ENCODE data around the gene CLDN3.
"Not testable (repeated sequence)": the region's sequence is repeated elsewhere in the genome, so short reads cannot be mapped to it uniquely, and the experiment has no call there.

DNA sequence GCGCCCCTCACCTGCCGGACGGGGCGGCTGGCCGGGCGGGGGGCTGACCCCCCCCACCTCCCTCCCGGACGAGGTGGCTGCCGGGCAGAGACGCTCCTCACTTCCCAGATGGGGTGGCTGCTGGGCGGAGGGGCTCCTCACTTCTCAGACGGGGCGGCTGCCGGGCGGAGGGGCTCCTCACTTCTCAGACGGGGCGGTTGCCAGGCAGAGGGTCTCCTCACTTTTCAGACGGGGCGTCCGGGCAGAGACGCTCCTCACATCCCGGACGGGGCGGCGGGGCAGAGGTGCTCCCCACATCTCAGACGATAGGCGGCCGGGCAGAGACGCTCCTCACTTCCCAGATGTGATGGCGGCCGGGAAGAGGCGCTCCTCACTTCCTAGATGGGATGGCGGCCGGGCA, 27.1 kb upstream of the CLDN3 start:
- TF ChIP-seq, protein P1, sequence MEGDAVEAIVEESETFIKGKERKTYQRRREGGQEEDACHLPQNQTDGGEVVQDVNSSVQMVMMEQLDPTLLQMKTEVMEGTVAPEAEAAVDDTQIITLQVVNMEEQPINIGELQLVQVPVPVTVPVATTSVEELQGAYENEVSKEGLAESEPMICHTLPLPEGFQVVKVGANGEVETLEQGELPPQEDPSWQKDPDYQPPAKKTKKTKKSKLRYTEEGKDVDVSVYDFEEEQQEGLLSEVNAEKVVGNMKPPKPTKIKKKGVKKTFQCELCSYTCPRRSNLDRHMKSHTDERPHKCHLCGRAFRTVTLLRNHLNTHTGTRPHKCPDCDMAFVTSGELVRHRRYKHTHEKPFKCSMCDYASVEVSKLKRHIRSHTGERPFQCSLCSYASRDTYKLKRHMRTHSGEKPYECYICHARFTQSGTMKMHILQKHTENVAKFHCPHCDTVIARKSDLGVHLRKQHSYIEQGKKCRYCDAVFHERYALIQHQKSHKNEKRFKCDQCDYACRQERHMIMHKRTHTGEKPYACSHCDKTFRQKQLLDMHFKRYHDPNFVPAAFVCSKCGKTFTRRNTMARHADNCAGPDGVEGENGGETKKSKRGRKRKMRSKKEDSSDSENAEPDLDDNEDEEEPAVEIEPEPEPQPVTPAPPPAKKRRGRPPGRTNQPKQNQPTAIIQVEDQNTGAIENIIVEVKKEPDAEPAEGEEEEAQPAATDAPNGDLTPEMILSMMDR (IDR thresholded peaks at IDR 0.05 in 2 of 3, conservative IDR thresholded peaks at IDR 0.05 in 1 of 3; ENCODE audit: control insufficient read depth in 2 of 3, extremely low read depth in 1 of 3, insufficient read depth in 1 of 3, low read depth in 3 of 3, low read length in 3 of 3), result not testable (repeated sequence)
- not testable (repeated sequence) for TF ChIP-seq POLR2AphosphoS2 (IDR thresholded peaks at IDR 0.05; ENCODE audit: low read depth, low read length); SMC3 (IDR thresholded peaks at IDR 0.05; ENCODE audit: borderline replicate concordance, low read length); RAD21 (IDR thresholded peaks at IDR 0.05; ENCODE audit: insufficient read depth, low read depth, low read length); BCL11A (IDR thresholded peaks at IDR 0.05; ENCODE audit: low read depth, low read length); CBX3 (IDR thresholded peaks at IDR 0.05; ENCODE audit: borderline replicate concordance, low read depth); MTA2 (IDR thresholded peaks at IDR 0.05; ENCODE audit: low read depth)
- TF ChIP-seq, protein P2, sequence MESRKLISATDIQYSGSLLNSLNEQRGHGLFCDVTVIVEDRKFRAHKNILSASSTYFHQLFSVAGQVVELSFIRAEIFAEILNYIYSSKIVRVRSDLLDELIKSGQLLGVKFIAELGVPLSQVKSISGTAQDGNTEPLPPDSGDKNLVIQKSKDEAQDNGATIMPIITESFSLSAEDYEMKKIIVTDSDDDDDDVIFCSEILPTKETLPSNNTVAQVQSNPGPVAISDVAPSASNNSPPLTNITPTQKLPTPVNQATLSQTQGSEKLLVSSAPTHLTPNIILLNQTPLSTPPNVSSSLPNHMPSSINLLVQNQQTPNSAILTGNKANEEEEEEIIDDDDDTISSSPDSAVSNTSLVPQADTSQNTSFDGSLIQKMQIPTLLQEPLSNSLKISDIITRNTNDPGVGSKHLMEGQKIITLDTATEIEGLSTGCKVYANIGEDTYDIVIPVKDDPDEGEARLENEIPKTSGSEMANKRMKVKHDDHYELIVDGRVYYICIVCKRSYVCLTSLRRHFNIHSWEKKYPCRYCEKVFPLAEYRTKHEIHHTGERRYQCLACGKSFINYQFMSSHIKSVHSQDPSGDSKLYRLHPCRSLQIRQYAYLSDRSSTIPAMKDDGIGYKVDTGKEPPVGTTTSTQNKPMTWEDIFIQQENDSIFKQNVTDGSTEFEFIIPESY (IDR thresholded peaks at IDR 0.05), result not testable (repeated sequence)

Data from GM12878 (cell line).